KMS-11 (cell line): ENCODE measurements around the gene CDNF.
A peak's percentile ranks its signal among the peaks of the same experiment; 100 is the strongest.

Source experiments
- H2AFZ ChIP-seq: fragments of 200-600 bp; sonication (generic); 2 replicates; pipeline ENCODE4 v1.6.1; 2016; ENCODE audit warnings: antibody characterized with exemption, mixed run types, low read depth
- H3K27ac ChIP-seq: fragments of 200-600 bp; sonication (generic); 2 replicates; pipeline ENCODE4 v1.6.1; 2016; ENCODE audit warnings: mild to moderate bottlenecking, mixed run types
- H3K27me3 ChIP-seq: fragments of 200-600 bp; sonication (generic); 2 replicates; pipeline ENCODE4 v1.6.1; 2017; ENCODE audit warnings: mild to moderate bottlenecking, low read depth, mixed run types, moderate library complexity; ENCODE audit not compliant: insufficient read depth
- H3K36me3 ChIP-seq: fragments of 200-600 bp; sonication (generic); 2 replicates; pipeline ENCODE4 v1.6.1; 2017; ENCODE audit warnings: mild to moderate bottlenecking, mixed run types; ENCODE audit not compliant: insufficient read depth
- H3K4me1 ChIP-seq: fragments of 200-600 bp; sonication (generic); 2 replicates; pipeline ENCODE4 v1.6.1; 2016; ENCODE audit warnings: mild to moderate bottlenecking, low read depth, mixed run types; ENCODE audit not compliant: poor library complexity, severe bottlenecking
- H3K4me2 ChIP-seq: fragments of 200-600 bp; sonication (generic); 2 replicates; pipeline ENCODE4 v1.7.0; 2016; ENCODE audit warnings: mild to moderate bottlenecking, mixed run types
- H3K4me3 ChIP-seq: fragments of 200-600 bp; sonication (generic); IDR thresholded peaks from 2 replicates; pipeline ENCODE4 v1.6.1; 2017; ENCODE audit warnings: low read depth, low read length, mixed read lengths; ENCODE audit not compliant: insufficient read depth
- H3K79me2 ChIP-seq: fragments of 200-600 bp; sonication (generic); 2 replicates; pipeline ENCODE4 v1.6.1; 2016; ENCODE audit warnings: low read depth, mixed run types; ENCODE audit not compliant: insufficient read depth
- H3K9ac ChIP-seq: fragments of 200-600 bp; sonication (generic); 2 replicates; pipeline ENCODE4 v1.6.1; 2016; ENCODE audit warnings: mild to moderate bottlenecking, mixed run types
- H4K20me1 ChIP-seq: fragments of 200-600 bp; sonication (generic); 2 replicates; pipeline ENCODE4 v1.6.1; 2016; ENCODE audit warnings: mild to moderate bottlenecking, mixed run types; ENCODE audit not compliant: insufficient read depth
- TF ChIP-seq, protein P1 (sequence below): fragments of 200-600 bp; sonication (generic); conservative IDR thresholded peaks from 2 replicates; pipeline ENCODE4 v1.6.1; 2017; ENCODE audit warnings: low read depth, mild to moderate bottlenecking, antibody characterized with exemption, low read length, moderate library complexity, mixed read lengths

Gene CDNF

GRCh38 chr10:14859043-14859442, 21.2 kb upstream of the CDNF start:
- Histone ChIP-seq H3K4me2 (peak overlapping the region; percentile 1; the same call in 1 of the 2 replicates), H3K36me3 (no peaks in the 10 kb centered on the region; the same call in 1 of the 2 replicates), H4K20me1 (no peaks in the 10 kb centered on the region), H3K27ac (no peak overlapping the region), H3K4me1 (peaks cover 17% of the 10 kb centered on the region), H3K9ac (no peak overlapping the region), H3K79me2 (no peaks in the 10 kb centered on the region), H2AFZ (no peak overlapping the region), H3K27me3 (no peaks in the 10 kb centered on the region), H3K4me3 (no peak overlapping the region)
- TF ChIP-seq, protein P1, sequence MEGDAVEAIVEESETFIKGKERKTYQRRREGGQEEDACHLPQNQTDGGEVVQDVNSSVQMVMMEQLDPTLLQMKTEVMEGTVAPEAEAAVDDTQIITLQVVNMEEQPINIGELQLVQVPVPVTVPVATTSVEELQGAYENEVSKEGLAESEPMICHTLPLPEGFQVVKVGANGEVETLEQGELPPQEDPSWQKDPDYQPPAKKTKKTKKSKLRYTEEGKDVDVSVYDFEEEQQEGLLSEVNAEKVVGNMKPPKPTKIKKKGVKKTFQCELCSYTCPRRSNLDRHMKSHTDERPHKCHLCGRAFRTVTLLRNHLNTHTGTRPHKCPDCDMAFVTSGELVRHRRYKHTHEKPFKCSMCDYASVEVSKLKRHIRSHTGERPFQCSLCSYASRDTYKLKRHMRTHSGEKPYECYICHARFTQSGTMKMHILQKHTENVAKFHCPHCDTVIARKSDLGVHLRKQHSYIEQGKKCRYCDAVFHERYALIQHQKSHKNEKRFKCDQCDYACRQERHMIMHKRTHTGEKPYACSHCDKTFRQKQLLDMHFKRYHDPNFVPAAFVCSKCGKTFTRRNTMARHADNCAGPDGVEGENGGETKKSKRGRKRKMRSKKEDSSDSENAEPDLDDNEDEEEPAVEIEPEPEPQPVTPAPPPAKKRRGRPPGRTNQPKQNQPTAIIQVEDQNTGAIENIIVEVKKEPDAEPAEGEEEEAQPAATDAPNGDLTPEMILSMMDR: no peak

GRCh38 chr10:14858338-14858960, 20.6 kb upstream of the CDNF start:
- no peaks in the 10 kb centered on the region for H3K79me2 ChIP-seq
- H3K4me3 ChIP-seq: no peak overlapping the region
- H3K9ac ChIP-seq: no peak overlapping the region
- no peaks in the 10 kb centered on the region for H3K27me3 ChIP-seq
- no peak overlapping the region for H3K4me2 ChIP-seq
- no peak overlapping the region for H3K27ac ChIP-seq
- no peaks in the 10 kb centered on the region for H4K20me1 ChIP-seq
- H3K36me3 ChIP-seq: no peaks in the 10 kb centered on the region; the same call in 1 of the 2 replicates
- H2AFZ ChIP-seq: no peak overlapping the region
- TF ChIP-seq, protein P1: no peak
- H3K4me1 ChIP-seq: peaks cover 17% of the 10 kb centered on the region

GRCh38 chr10:14855453-14855852, 17.6 kb upstream of the CDNF start:
- Histone ChIP-seq H3K27ac (no peak overlapping the region), H2AFZ (no peak overlapping the region), H3K27me3 (no peaks in the 10 kb centered on the region), H3K9ac (no peak overlapping the region), H3K4me1 (peaks cover 17% of the 10 kb centered on the region), H3K4me2 (no peak overlapping the region), H3K36me3 (no peaks in the 10 kb centered on the region; the same call in 1 of the 2 replicates), H3K4me3 (no peak overlapping the region), H4K20me1 (no peaks in the 10 kb centered on the region), H3K79me2 (no peaks in the 10 kb centered on the region)
- TF ChIP-seq, protein P1: no peak

DNA sequence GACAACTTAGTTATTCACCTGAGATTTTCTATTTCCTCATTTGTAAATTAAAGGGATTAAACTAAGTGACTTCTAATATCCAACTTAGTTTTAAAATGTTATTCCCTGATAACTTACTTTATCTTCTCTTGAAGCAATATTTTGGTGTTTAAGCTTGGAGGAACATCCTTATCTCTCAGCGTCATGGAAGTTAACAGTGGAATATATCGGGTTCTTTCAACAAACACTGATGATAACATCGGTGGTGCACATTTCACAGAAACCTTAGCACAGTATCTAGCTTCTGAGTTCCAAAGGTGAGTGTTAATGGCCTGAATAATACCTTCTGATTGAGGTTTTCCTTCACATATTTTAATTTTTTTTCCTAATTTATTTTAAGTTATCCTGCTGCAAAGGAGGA, 14.4 kb upstream of the CDNF start:
- Histone ChIP-seq H3K79me2 (no peaks in the 10 kb centered on the region), H3K36me3 (no peaks in the 10 kb centered on the region; the same call in 1 of the 2 replicates)
- TF ChIP-seq, protein P1: no peak

More for the DNA sequence above, 14.4 kb upstream of the CDNF start:
- Histone ChIP-seq H3K4me2 (no peak overlapping the region), H3K9ac (no peak overlapping the region), H3K27ac (no peak overlapping the region), H4K20me1 (no peaks in the 10 kb centered on the region), H3K4me1 (no peaks in the 10 kb centered on the region), H2AFZ (no peak overlapping the region), H3K4me3 (no peak overlapping the region), H3K27me3 (no peaks in the 10 kb centered on the region)
